Upper lobe of left lung (tissue), 6 donors: ENCODE results near the gene MDP1. TPM values are rescaled to one million over a fixed set of nuclear protein-coding genes. Genes with fewer than 3 reads are reported as not detected.

ENCODE experiments used
- ATAC-seq, 2 donors: fragments of 200-7000 bp; cut with Tn5 transposase; one replicate each; pipeline ENCODE4 v1.9.1; 2022; ENCODE audit warnings: mild to moderate bottlenecking in 2 of 2, moderate library complexity in 2 of 2; ENCODE audit not compliant: low FRiP score in 2 of 2
- DNase-seq, 2 donors: peaks; one replicate each; pipeline ENCODE4 v3.0.0-alpha.2; 2019 to 2020
- H3K27ac ChIP-seq, 4 donors: fragments of 200-600 bp; sonication (generic); one replicate each; pipeline ENCODE4 v1.5.1; 2016 to 2019
- H3K27me3 ChIP-seq, 4 donors: fragments of 200-600 bp; sonication (generic); one replicate each; pipeline ENCODE4 v1.5.1; 2017 to 2019
- H3K36me3 ChIP-seq, 4 donors: fragments of 200-600 bp; sonication (generic); one replicate each; pipeline ENCODE4 v1.5.1; 2016 to 2019
- H3K4me1 ChIP-seq, 4 donors: fragments of 200-600 bp; sonication (generic); one replicate each; pipeline ENCODE4 v1.5.1; 2018 to 2019
- H3K4me3 ChIP-seq, 4 donors: fragments of 200-600 bp; sonication (generic); one replicate each; pipeline ENCODE4 v1.5.1; 2017 to 2019; ENCODE audit warnings: mild to moderate bottlenecking in 2 of 4, moderate library complexity in 1 of 4
- H3K9me3 ChIP-seq, 4 donors: fragments of 200-600 bp; sonication (generic); one replicate each; pipeline ENCODE4 v1.5.1; 2018 to 2019
- CTCF ChIP-seq, 6 experiments: fragments of 450-650 bp in 4 of 6; fragments of 200-600 bp in 2 of 6; sonication (generic) in 2 of 6; IDR thresholded peaks; one replicate each; pipeline ENCODE4 v1.5.1; 2016 to 2019; ENCODE audit warnings: antibody characterized with exemption in 6 of 6
- EP300 ChIP-seq, 4 donors: sonication (generic); formaldehyde crosslinking; IDR thresholded peaks; one replicate each; pipeline ENCODE4 v1.5.1; 2017; ENCODE audit warnings: antibody characterized with exemption in 4 of 4, control low read depth in 2 of 4
- POLR2A ChIP-seq, 4 donors: fragments of 450-650 bp; IDR thresholded peaks; one replicate each; pipeline ENCODE4 v1.5.1; 2016 to 2017; ENCODE audit warnings: antibody characterized with exemption in 4 of 4, mild to moderate bottlenecking in 2 of 4
- POLR2AphosphoS5 ChIP-seq, 2 donors: sonication (generic); formaldehyde crosslinking; IDR thresholded peaks; one replicate each; pipeline ENCODE4 v1.5.1; 2017; ENCODE audit warnings: antibody characterized with exemption in 2 of 2
- WGBS, 2 donors: methylation state at CpG; one replicate each; pipeline ENCODE4 v1.1.5; 2017 to 2018; 5-methylcytosine and 5-hydroxymethylcytosine counted together
- total RNA-seq, 6 donors: library from RNA; depleted of rRNA in 4 of 6; stranded (reverse); fragments of >200 nt in 4 of 6; gene quantifications; one replicate each; pipeline versions ENCODE4 v1.1.0 to v1.2.1, GENCODE V29; 2016 to 2021
- donor health status: DM: no; HTN: no; CAD: no; lungs with moderate emphysema.
- donor health status: DM: no; HTN: yes; CAD: no; lungs with severe emphysema.

Gene MDP1
- total RNA-seq, 6 donors from 2014 or later = 8.1 to 21.1 (median 12.7) TPM

GRCh38 chr14:24258548-24259265 is 42.8 kb upstream of the MDP1 start:
- TF ChIP-seq CTCF (IDR thresholded peaks at IDR 0.05) = no peak
- TF ChIP-seq EP300 (IDR thresholded peaks at IDR 0.05) = no peak
- TF ChIP-seq POLR2AphosphoS5 (IDR thresholded peaks at IDR 0.05) = no peak
- no peak for TF ChIP-seq POLR2A (IDR thresholded peaks at IDR 0.05)
- ATAC-seq = no peak
- Histone ChIP-seq H3K27me3 (no peaks in the 10 kb centered on the region), H3K9me3 (no peaks in the 10 kb centered on the region), H3K4me1 (peaks cover 0 to 19% (median 9%) of the 10 kb centered on the region in 4 donors), H3K4me3 (no peak overlapping the region), H3K36me3 (peaks cover 0 to 12% (median 6%) of the 10 kb centered on the region in 4 donors), H3K27ac (peak overlapping the region in 3 of 4 donors; percentile 18 to 46 (median 32))
- WGBS, 2 donors = 88 to 89% methylated on average over 16 to 18 of the region's 18 CpGs
- no peak for DNase-seq

GRCh38 chr14:24258119-24258518 is 42.3 kb upstream of the MDP1 start:
- 79 to 87% methylated on average over 7 to 9 of the region's 9 CpGs for WGBS, 2 donors
- DNase-seq = no peak

DNA sequence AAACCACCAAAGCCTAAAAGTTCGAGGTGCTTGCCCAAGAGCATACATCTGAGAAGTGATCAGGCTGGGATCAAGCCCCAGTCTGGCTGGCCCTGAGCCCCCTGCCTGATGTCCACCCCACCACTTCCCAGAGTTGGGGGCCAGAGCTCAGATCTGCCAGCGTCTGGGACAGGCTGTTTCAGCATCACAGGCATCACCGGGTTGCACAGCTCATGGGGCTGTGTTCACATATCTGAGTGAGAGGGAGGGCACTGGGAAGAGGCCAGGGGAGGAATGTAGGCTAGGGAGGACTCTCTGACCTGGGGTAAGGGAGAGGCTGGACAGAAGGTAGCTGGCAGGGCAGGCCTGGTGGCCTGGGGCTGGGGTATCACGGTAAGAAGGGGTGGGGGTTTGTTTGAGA is 41.1 kb upstream of the MDP1 start:
- TF ChIP-seq EP300 (IDR thresholded peaks at IDR 0.05) (no peak), CTCF (IDR thresholded peaks at IDR 0.05) (no peak)
- Histone ChIP-seq H3K4me3 (no peak overlapping the region), H3K27me3 (no peaks in the 10 kb centered on the region), H3K36me3 (peaks cover 0 to 19% (median 9%) of the 10 kb centered on the region in 4 donors), H3K27ac (peak overlapping the region in 1 of 4 donors; percentile 10), H3K9me3 (no peaks in the 10 kb centered on the region), H3K4me1 (peaks cover 0 to 19% (median 12%) of the 10 kb centered on the region in 4 donors)
- DNase-seq = no peak
- WGBS, 2 donors = 73 to 79% methylated on average over 4 of the region's 4 CpGs
- no peak for ATAC-seq

More at GRCh38 chr14:24258119-24258518, 42.3 kb upstream of the MDP1 start:
- Histone ChIP-seq H3K27ac (no peak overlapping the region), H3K4me1 (peaks cover 0 to 19% (median 9%) of the 10 kb centered on the region in 4 donors), H3K4me3 (no peak overlapping the region), H3K36me3 (peaks cover 0 to 14% (median 7%) of the 10 kb centered on the region in 4 donors), H3K9me3 (no peaks in the 10 kb centered on the region), H3K27me3 (no peaks in the 10 kb centered on the region)
- TF ChIP-seq POLR2A (IDR thresholded peaks at IDR 0.05) (no peak), EP300 (IDR thresholded peaks at IDR 0.05) (no peak), POLR2AphosphoS5 (IDR thresholded peaks at IDR 0.05) (no peak), CTCF (IDR thresholded peaks at IDR 0.05) (no peak)
- no peak for ATAC-seq

- ATAC-seq = no peak
- Histone ChIP-seq H3K36me3 (peaks cover 0 to 19% (median 9%) of the 10 kb centered on the region in 4 donors), H3K4me3 (no peak overlapping the region), H3K4me1 (peaks cover 0 to 19% (median 13%) of the 10 kb centered on the region in 4 donors), H3K27me3 (no peaks in the 10 kb centered on the region), H3K27ac (no peak overlapping the region), H3K9me3 (no peaks in the 10 kb centered on the region)
- DNase-seq = no peak
- WGBS, 2 donors = 90 to 93% methylated on average over 10 to 12 of the region's 12 CpGs
- TF ChIP-seq EP300 (IDR thresholded peaks at IDR 0.05) = no peak
- TF ChIP-seq CTCF (IDR thresholded peaks at IDR 0.05) = no peak
- no peak for TF ChIP-seq POLR2AphosphoS5 (IDR thresholded peaks at IDR 0.05)
- no peak for TF ChIP-seq POLR2A (IDR thresholded peaks at IDR 0.05)
These were observed 40.3 kb upstream of the MDP1 start for GRCh38 chr14:24255931-24256711.
